ENCODE data around the gene SERPINA4. TPM values are rescaled to one million over a fixed set of nuclear protein-coding genes. Genes with fewer than 3 reads are reported as not detected.

Gene SERPINA4
- total and polyA plus RNA-seq, 2 of the 13 experiments (the other 11 are each of a cell fraction or from before 2014, with no cell fraction given) = 39.1 to 57.8 TPM

DNA sequence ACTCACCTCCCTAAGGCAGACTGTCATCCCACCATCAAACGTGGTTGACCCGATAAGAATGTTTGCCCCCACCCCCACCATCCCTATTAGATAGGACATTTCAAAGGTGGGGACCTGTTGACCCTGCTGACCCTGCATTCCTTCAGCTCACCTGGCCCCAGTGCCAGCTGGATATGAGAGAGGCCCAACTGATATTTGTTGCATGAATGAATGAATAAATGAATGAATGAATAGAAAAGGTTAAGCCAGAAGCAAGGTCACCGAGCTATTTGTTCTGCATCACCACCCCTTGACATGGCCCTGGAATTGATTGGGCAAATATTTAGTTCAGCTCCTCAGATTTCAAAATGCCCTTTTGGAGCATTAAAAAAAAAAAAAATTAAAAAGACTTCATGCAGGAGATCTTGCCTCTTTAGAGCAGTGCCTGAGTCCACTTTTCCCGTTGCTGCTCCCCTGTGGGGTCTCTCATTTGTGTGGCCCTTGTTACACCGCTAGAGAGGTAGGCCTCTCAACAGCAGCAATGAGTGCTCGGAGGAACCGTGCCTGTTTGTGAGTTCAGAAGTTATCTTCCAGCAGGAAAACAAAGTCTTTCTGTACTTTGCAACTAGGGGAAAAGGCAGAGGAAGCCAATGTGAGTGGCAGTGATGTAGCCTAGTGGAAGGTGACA, 11.5 kb downstream of the SERPINA4 start (continued):
- TF ChIP-seq, protein P1, sequence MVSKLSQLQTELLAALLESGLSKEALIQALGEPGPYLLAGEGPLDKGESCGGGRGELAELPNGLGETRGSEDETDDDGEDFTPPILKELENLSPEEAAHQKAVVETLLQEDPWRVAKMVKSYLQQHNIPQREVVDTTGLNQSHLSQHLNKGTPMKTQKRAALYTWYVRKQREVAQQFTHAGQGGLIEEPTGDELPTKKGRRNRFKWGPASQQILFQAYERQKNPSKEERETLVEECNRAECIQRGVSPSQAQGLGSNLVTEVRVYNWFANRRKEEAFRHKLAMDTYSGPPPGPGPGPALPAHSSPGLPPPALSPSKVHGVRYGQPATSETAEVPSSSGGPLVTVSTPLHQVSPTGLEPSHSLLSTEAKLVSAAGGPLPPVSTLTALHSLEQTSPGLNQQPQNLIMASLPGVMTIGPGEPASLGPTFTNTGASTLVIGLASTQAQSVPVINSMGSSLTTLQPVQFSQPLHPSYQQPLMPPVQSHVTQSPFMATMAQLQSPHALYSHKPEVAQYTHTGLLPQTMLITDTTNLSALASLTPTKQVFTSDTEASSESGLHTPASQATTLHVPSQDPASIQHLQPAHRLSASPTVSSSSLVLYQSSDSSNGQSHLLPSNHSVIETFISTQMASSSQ (IDR thresholded peaks at IDR 0.05; ENCODE audit: low read depth) = 0 out of 2 replicates have a peak, but pooled peaks have one; percentile 45
- TF ChIP-seq, protein P1 (CRISPR knock-in tag; IDR thresholded peaks at IDR 0.05; ENCODE audit: borderline replicate concordance) = peak; percentile 80; the same call in 1 of the 2 replicates
- no peak for TF ChIP-seq STAT5B (CRISPR knock-in tag; IDR thresholded peaks at IDR 0.05)
- TF ChIP-seq, protein P2, sequence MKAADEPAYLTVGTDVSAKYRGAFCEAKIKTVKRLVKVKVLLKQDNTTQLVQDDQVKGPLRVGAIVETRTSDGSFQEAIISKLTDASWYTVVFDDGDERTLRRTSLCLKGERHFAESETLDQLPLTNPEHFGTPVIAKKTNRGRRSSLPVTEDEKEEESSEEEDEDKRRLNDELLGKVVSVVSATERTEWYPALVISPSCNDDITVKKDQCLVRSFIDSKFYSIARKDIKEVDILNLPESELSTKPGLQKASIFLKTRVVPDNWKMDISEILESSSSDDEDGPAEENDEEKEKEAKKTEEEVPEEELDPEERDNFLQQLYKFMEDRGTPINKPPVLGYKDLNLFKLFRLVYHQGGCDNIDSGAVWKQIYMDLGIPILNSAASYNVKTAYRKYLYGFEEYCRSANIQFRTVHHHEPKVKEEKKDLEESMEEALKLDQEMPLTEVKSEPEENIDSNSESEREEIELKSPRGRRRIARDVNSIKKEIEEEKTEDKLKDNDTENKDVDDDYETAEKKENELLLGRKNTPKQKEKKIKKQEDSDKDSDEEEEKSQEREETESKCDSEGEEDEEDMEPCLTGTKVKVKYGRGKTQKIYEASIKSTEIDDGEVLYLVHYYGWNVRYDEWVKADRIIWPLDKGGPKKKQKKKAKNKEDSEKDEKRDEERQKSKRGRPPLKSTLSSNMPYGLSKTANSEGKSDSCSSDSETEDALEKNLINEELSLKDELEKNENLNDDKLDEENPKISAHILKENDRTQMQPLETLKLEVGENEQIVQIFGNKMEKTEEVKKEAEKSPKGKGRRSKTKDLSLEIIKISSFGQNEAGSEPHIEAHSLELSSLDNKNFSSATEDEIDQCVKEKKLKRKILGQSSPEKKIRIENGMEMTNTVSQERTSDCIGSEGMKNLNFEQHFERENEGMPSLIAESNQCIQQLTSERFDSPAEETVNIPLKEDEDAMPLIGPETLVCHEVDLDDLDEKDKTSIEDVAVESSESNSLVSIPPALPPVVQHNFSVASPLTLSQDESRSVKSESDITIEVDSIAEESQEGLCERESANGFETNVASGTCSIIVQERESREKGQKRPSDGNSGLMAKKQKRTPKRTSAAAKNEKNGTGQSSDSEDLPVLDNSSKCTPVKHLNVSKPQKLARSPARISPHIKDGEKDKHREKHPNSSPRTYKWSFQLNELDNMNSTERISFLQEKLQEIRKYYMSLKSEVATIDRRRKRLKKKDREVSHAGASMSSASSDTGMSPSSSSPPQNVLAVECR (CRISPR knock-in tag; IDR thresholded peaks at IDR 0.05; ENCODE audit: borderline replicate concordance) = peak; percentile 38; the same call in 1 of the 2 replicates
- TF ChIP-seq, protein P3, sequence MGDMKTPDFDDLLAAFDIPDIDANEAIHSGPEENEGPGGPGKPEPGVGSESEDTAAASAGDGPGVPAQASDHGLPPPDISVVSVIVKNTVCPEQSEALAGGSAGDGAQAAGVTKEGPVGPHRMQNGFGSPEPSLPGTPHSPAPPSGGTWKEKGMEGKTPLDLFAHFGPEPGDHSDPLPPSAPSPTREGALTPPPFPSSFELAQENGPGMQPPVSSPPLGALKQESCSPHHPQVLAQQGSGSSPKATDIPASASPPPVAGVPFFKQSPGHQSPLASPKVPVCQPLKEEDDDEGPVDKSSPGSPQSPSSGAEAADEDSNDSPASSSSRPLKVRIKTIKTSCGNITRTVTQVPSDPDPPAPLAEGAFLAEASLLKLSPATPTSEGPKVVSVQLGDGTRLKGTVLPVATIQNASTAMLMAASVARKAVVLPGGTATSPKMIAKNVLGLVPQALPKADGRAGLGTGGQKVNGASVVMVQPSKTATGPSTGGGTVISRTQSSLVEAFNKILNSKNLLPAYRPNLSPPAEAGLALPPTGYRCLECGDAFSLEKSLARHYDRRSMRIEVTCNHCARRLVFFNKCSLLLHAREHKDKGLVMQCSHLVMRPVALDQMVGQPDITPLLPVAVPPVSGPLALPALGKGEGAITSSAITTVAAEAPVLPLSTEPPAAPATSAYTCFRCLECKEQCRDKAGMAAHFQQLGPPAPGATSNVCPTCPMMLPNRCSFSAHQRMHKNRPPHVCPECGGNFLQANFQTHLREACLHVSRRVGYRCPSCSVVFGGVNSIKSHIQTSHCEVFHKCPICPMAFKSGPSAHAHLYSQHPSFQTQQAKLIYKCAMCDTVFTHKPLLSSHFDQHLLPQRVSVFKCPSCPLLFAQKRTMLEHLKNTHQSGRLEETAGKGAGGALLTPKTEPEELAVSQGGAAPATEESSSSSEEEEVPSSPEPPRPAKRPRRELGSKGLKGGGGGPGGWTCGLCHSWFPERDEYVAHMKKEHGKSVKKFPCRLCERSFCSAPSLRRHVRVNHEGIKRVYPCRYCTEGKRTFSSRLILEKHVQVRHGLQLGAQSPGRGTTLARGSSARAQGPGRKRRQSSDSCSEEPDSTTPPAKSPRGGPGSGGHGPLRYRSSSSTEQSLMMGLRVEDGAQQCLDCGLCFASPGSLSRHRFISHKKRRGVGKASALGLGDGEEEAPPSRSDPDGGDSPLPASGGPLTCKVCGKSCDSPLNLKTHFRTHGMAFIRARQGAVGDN (CRISPR knock-in tag; IDR thresholded peaks at IDR 0.05) = no peak
- peak; percentile 70 for TF ChIP-seq MIXL1 (CRISPR knock-in tag; IDR thresholded peaks at IDR 0.05)
- TF ChIP-seq, protein P4, sequence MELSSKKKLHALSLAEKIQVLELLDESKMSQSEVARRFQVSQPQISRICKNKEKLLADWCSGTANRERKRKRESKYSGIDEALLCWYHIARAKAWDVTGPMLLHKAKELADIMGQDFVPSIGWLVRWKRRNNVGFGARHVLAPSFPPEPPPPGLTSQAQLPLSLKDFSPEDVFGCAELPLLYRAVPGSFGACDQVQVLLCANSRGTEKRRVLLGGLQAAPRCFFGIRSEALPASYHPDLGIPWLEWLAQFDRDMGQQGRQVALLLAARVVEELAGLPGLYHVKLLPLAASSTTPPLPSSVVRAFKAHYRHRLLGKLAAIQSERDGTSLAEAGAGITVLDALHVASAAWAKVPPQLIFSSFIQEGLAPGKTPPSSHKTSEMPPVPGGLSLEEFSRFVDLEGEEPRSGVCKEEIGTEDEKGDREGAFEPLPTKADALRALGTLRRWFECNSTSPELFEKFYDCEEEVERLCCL (CRISPR knock-in tag; IDR thresholded peaks at IDR 0.05; ENCODE audit: borderline replicate concordance) = no peak
- no peak for TF ChIP-seq ZNF556 (CRISPR knock-in tag; IDR thresholded peaks at IDR 0.05; ENCODE audit: borderline replicate concordance)
- no peak for TF ChIP-seq ZNF790 (CRISPR knock-in tag; IDR thresholded peaks at IDR 0.05; ENCODE audit: borderline replicate concordance)
- TF ChIP-seq, protein P5, sequence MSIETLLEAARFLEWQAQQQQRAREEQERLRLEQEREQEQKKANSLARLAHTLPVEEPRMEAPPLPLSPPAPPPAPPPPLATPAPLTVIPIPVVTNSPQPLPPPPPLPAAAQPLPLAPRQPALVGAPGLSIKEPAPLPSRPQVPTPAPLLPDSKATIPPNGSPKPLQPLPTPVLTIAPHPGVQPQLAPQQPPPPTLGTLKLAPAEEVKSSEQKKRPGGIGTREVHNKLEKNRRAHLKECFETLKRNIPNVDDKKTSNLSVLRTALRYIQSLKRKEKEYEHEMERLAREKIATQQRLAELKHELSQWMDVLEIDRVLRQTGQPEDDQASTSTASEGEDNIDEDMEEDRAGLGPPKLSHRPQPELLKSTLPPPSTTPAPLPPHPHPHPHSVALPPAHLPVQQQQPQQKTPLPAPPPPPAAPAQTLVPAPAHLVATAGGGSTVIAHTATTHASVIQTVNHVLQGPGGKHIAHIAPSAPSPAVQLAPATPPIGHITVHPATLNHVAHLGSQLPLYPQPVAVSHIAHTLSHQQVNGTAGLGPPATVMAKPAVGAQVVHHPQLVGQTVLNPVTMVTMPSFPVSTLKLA (IDR thresholded peaks at IDR 0.05) = no peak

Data from HepG2 (cell line).